ENCODE measurements around the gene LGALS7B. TPM values are rescaled to one million over a fixed set of nuclear protein-coding genes. Genes with fewer than 3 reads are reported as not detected.

The LGALS7B gene
- total and polyA plus RNA-seq, 10 of the 15 experiments (the other 5 are each of a cell fraction or from before 2014, with no cell fraction given), result not detected

- H4K20me1 ChIP-seq (ENCODE audit: control insufficient read depth, insufficient read depth), result no peaks in the 10 kb centered on the region
- ChIA-PET SMC1A (ENCODE audit: uncharacterized antibody, unreplicated experiment) (no interaction called here), CTCF (interaction anchor here (0.7 to 1.2 kb wide), 2 partner anchors 23 to 100 kb away, joined by 3 read pairs; no protein-coding TSS in a partner anchor), POLR2A (interaction anchor here (0.5 to 0.6 kb wide), 3 partner anchors 94 to 478 kb away, joined by 3 to 5 read pairs (median 5); no protein-coding TSS in a partner anchor), RAD21 (ENCODE audit: unreplicated experiment) (no interaction called here)
- intact Hi-C loops (cut with micrococcal nuclease; ENCODE audit: unreplicated experiment) (no loop called here), in situ Hi-C loops (cut with MboI) (no loop called here)
- no peak for TF ChIP-seq SPI1 (IDR thresholded peaks at IDR 0.05; ENCODE audit: borderline replicate concordance, insufficient read depth, low read depth, low read length)
- TF ChIP-seq YBX1 (IDR thresholded peaks at IDR 0.05), result no peak
- peak in 2 of 3 experiments; percentile 32 to 45; a peak in 3 of 6 replicates for TF ChIP-seq CTCF (IDR thresholded peaks at IDR 0.05 in 2 of 3, conservative IDR thresholded peaks at IDR 0.05 in 1 of 3; ENCODE audit: control insufficient read depth in 2 of 3, extremely low read depth in 1 of 3, insufficient read depth in 1 of 3, low read depth in 3 of 3, low read length in 3 of 3)
- TF ChIP-seq BHLHE40 (IDR thresholded peaks at IDR 0.05; ENCODE audit: borderline replicate concordance in 1 of 2, low read depth in 2 of 2, low read length in 1 of 2), result peak in 1 of 2 experiments; percentile 43; a peak in 1 of 4 replicates
- no peaks in the 10 kb centered on the region for H3K79me2 ChIP-seq (ENCODE audit: control insufficient read depth, insufficient read depth, low read length)
- WGBS (ENCODE audit: insufficient coverage, insufficient replicate concordance, low lambda C conversion rate, missing lambda C conversion rate), result 25% methylated on average over 52 of the region's 71 CpGs
- no peaks in the 10 kb centered on the region; the same call in 2 of the 3 replicates for H3K9me3 ChIP-seq (replicated peaks; ENCODE audit: control insufficient read depth, insufficient read depth, low read length)
- no TSS peak for BruUV-seq (replicated peaks)
- H3K9ac ChIP-seq (ENCODE audit: control insufficient read depth, insufficient read depth, low read length), result no peak overlapping the region
- FAIRE-seq (no peak), ATAC-seq (peak; percentile 73), DNase-seq (ENCODE audit: low read depth, low spot score) (no peak)
- H3K4me1 ChIP-seq (ENCODE audit: control insufficient read depth, insufficient read depth, low read length), result no peaks in the 10 kb centered on the region
- H3K36me3 ChIP-seq (ENCODE audit: control insufficient read depth in 2 of 2, insufficient read depth in 2 of 2, low read length in 1 of 2), result no peaks in the 10 kb centered on the region
- no peak overlapping the region for H3K27ac ChIP-seq (ENCODE audit: control insufficient read depth, insufficient read depth)
- peak overlapping the region; percentile 7; the same call in 1 of the 2 replicates for H3K4me2 ChIP-seq (ENCODE audit: control insufficient read depth, insufficient read depth)
- no peaks in the 10 kb centered on the region for H3K27me3 ChIP-seq (replicated peaks in 1 of 2; ENCODE audit: control insufficient read depth in 2 of 2, insufficient read depth in 2 of 2, low read length in 1 of 2)
- peak overlapping the region; percentile 51 for H2AFZ ChIP-seq (ENCODE audit: control insufficient read depth, low read depth, low read length)
- no peak overlapping the region for H3K4me3 ChIP-seq
Observed at GRCh38 chr19:38792250-38793111, 3.5 kb downstream of the LGALS7B start.

Measured in GM12878 (cell line).